SW480 (cell line): ENCODE data around the gene GON7.
"Not testable (repeated sequence)": the region's sequence is repeated elsewhere in the genome, so short reads cannot be mapped to it uniquely, and the experiment has no call there.

Experiments
- DNase-seq: peaks from one replicate; pipeline ENCODE4 v3.0.0-alpha.2; 2016; ENCODE audit warnings: low spot score

Gene GON7, protein sequence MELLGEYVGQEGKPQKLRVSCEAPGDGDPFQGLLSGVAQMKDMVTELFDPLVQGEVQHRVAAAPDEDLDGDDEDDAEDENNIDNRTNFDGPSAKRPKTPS

DNA sequence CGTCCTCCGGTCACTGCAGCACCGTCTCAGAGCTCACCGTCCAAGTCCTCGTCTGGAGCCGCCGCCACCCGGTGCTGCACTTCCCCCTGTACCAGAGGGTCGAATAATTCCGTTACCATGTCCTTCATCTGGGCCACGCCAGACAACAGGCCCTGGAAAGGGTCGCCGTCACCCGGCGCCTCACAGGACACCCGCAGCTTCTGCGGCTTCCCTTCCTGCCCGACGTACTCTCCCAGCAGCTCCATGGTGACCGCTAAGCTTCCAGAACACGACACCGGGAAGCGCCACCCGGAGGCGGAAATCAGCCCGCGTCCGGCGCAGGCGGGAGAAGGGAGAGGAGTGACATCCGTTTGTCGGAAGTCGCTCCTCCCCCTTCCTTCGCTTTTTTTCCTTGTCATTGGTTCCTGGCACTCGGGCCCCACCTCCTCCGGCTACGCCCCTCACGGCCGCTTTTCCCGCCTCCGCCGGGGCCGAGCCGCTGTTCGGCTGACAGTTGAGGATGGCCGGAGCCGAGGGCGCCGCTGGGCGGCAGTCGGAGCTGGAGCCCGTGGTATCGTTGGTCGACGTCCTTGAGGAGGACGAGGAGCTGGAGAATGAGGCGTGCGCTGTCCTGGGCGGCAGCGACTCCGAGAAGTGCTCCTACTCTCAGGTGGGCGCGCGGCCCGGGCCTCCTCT is at the start of gene GON7, which contains the start of gene UBR7:
Gene GON7 (minus strand): TSS at position 273 of the 675 bp plus-strand sequence. CDS start 28 bp downstream, at position 245.
Gene UBR7 (plus strand): TSS at position 464 of the 675 bp plus-strand sequence. CDS start 36 bp downstream, at position 500.
- DNase-seq, result peak; percentile 98

DNA sequence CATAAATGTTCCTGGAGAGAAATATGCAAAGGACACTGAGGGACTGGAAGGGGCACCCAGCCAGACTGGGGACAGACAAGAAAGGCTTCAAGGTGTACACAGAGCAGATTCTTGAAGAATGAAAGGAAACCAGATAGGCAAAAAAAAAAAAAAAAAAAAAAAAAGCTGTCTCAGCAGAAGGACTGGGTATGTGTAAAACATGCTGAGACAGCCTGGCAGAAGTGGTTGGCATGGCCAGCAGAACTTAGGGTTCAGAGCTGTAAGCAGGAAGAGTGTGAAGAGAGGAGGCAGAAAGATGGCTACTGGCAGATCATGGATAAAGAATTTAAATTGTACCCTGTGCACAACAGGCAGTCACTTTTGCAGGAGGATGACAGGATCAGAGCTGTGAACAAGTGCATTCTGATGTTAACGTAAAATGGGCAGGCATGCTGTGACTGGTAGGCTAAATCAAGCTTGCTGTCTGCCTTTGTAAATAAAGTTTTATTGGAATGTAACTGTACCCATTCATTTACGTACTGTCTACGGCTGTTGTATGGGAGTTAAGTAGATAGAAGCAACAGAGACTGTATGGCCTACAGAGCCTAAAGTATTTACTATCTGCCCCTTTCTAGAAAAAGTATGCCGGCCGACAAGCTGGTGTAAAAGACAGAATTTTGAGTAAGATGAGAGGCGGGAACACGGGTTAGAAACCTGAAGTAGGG is 42.4 kb upstream of the GON7 start:
- DNase-seq, result no peak

DNA sequence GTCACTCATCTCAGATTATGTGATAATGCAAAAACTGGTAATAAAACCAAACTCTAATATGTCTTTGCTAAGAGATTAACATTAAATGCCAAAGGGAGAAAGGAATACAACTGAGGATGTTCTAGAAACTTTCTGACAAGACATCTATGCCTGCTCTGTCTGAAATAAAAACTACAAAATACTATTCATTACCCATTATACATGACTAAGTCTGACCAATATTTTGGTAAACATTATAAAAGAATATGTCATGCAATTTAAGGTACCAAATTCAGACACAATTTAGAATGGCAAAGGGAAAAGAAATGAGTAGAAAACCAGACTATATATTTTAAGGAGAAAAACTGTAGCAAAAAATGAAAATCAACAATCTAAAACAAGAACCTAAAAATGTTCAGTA is 39.7 kb upstream of the GON7 start:
- DNase-seq, result no peak

DNA sequence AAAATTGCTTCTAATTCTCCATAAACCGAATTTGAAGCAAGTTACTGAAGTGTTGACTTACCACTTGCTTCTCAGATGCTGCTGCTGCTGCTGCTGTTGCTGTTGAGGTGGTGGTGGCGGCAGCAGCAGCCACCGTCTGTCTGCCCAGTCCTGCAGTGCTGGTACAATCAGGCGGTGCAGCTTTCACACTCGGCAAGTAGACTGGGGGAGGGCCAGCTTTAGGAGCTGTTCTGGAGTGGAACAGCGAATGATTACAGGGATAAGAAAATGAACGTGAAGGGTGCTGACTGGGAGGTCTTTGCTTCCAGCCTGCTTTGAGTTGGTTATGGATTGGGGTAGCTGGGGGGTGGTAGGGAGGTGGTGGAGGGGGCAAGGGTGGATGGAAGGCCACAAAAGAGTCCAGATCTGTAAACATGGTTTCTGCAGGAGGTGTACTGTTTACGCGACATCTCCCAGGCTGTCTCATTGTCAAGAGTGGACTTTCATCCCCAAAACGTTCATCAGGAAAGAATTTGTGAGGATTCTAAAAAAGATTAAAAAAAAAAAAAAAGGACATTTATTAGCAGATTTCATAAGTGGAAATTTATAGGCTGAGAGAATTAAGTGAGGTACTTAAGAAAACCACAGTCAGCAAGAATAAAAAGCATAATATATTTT is 39.0 kb upstream of the GON7 start:
- DNase-seq, result no peak

DNA sequence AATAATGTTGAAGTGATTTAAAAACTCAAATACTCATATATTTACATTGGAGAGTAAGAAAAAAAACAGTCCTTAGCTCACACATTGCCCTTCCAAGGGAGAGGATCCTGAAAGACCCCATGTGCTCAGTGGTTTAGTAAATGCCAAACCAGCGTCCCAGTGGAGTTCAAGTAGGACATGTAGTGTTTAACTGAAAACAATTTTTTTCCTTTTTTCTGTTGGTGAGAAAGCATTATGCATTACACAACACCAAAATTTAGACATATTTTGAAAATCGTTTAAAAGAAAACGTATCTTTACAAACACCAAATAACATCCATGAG is 33.8 kb upstream of the GON7 start:
- DNase-seq, result no peak

DNA sequence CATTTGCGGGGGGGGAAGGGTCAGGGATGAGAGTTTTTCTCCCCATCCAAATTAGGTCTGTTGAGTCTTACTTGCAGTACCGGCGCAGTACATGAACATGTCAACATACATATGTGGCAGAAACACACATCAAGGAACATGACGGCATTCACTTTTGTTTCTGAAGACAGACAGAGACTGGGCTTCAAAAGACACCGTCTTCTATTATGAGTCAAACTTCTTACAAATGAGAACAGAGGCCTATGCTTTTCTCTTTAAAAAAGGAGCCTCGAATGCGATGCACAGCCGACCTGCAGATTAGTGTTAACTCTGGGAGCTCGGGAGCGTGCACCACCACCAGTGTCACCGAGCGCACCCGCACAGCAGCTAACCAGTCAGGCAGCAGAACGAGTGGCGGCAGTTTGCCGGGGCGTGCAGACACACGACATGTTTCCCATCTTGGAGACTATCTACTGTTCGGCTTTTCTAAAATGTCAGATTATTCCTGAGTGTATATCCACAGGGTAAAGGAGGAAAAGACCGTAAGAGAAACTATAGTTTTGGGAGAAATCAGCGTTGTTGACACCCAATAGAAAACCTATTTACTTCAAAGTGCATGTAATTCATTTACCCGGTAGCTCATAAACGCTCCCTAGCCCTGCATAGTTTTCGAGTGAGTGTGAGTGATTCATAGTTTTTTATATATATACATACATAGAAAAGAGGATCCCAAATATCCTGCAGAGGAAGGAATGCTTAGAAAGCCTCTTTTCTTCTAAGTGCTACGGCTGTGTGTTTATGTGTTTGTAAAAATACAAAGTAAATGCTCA is 33.2 kb upstream of the GON7 start:
- DNase-seq, result peak; percentile 35

DNA sequence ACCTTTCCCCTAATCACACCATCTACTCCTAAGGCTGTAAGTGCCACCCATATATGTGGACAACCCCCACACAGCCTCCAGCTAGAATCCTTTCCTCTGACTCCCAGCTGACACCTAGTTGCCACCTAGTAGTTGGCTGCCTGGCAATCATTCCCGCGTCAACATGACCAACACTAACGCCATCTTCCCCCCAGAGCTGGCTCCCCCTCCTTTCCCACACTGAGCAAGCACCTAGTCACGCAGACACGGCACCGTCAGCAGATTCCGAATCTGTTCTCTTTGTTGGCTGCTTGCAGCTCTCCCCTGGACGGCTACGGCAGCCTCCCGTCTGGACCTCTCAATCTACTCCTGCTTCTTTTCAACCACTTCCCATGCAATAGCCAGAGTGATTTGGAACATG is 27.9 kb upstream of the GON7 start:
- DNase-seq, result no peak

DNA sequence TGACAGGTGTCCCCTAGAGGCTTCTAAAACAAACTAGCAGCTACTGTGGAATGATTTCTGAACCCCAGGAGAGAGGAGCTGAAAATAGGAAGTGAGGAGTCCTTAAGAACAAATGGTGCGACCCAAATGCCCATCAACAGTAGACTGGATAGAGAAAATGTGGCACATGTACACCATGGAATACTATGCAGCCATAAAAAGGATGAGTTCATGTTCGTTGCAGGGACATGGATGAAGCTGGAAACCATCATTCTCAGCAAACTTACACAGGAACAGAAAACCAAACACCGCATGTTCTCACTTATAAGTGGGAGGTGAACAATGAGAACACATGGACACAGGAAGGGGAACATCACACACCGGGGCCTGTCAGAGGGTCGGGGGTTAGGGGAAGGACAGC is 26.2 kb upstream of the GON7 start:
- DNase-seq, result not testable (repeated sequence)

DNA sequence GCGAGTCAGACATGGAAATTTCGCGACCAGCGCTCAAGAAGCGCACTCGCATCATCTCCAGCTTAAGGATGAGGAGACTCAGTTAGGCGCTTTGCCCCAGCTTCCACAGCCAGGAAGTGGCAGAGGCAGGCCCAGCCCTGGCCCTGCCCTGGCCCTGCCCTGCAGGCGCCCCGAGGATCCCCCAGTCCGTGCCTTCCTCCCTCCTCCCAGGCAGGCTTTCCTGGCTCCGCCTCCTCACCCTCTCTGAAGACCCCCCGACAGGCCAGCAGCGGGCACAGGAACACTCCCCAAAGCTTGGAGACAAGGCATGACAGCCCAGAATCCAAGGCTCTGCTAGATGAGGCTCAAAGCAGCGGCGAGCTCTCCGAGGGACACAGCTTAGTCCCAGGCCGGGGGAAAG is 25.3 kb upstream of the GON7 start:
- no peak for DNase-seq

DNA sequence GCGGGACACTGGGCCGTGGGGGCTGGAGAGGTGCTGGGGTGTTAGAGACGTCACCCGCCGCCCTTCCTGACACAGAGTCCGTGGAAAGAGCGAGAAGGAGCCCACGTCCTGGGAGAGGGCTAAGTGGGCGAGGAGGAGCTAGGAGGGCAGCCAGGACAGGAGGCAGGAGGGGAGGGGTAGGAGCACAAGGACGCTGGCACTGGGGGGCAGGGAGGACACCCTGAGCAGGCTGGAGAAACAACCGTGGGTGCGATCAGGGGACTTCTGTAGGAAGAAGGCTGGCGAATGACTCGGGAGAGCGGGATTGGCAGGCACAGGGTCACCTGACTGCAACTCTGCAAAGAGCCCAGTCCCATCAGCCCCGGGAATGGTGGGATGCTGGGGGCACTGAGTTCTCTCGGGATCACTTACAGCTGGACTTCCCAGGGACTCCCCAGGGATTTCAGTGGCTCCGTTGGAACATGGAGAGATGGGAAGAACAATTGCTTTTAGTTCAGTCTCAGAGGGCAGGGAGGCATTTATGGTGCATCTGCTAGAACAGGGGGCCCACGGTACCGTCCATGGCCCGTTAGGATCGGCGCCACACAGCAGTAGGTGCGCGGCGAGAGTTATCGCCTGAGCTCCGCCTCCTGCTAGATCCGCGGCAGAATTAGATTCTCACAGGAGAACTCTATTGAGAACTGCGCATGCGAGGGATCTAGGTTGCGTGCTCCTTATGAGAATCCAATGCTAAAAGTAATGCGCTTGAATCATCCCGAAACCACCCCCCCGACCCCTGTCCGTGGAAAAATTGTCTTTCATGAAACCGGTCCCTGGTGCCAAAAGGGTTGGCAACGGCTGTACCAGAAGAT is 24.5 kb upstream of the GON7 start:
- DNase-seq, result no peak

DNA sequence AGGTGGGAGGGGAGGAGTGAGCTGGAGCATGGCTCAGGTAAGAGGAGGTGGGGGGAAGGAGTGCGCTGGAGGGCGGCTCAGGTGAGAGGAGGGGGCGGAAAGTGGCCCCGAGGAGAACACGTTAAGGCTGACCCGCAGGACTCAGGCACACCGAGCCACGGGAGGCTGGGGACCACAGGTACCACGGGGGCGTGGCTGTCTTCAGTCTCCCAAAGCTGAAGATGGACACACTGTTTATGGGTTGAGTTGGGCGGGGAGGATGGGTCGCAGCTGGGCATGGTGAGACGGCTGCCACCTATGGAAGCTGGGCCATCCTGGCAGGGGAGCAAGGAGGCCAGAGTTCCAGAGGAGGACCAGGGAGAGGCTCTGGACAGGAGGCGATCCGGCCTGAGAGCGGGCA is 23.7 kb upstream of the GON7 start:
- DNase-seq, result no peak

DNA sequence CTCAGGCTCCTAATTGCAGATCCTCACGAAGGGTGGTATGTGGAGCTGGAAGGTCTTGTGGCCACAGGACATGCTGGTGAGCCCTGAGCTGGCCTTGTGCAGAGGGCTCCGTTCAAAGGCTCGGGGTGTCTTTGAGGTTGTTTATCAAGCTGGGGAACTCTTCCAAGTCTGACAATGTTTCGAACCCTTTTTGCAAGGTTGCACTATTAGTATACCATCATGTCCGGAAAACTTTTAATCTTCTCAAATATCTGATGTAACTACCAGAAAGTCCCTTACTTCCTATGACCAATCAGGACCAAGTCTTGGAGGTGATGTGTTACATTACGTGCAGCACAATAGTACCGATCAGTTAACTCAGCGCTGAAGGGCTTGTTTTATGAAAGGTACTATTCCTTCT is 21.7 kb upstream of the GON7 start:
- no peak for DNase-seq

DNA sequence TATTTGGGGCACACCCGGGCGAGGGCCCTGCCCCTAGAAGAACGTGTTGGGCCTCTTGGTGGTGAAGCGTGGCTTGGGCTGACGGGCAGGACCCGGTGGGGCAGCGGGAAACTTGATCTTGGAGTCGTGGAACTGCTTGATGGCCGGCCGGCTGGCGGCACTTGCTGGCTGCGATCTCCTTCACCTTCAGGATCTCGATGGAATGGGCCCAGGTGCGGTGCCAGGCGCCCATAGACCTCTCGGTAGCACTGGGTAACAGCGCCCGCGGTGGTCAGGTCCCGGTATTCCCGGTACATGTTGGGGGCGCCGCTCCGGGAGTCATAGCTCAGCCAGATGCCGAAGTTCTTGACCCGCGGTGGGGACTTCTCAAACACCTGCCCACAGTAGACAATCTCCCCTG is 16.7 kb upstream of the GON7 start:
- DNase-seq, result no peak

DNA sequence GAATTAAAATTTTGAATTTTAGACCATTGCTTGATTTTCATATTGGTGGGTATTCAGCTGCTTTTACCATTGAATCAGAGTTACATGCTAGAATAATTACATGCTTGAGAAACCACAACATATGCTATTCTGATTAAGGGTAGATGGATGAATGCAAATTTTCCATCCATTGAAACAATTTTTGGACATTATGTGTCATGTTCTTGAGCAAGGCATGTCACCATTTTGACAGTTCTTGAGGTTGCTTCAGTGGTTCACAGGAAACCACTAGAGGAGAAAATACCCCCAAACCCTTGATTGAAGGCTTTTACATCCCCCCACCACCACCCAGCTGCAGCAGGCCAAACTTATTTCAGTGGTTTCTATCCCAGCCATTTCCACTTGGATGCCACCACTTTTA is 13.6 kb upstream of the GON7 start:
- DNase-seq, result no peak

DNA sequence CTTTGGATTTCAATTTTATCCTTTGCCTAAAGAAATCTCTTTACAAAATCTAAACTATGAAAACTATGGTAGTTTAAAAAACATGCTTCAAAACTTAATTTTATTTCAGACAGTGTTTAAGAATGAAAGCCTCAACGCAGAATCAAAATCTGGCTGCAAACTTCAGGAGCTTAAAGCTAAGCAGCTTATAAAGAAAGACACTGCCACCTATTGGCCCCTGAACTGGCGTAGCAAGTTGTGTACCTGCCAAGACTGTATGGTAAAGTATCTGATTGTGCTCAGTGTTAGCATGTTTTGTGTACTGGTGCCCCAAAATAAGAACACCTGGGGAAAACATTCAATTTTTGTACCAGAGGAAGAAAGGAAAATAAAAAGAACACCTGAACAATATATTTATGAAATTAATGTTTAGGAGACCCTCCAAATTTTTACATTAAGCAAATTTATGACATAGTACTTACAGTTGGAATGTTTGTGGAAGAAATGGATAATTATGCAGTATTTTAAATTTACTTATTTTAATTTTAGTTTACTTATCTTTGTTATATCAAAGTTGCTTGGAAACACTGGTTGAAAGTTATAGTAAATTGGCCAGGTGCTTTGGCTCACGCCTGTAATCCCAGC is 12.3 kb upstream of the GON7 start:
- DNase-seq, result peak; percentile 70

DNA sequence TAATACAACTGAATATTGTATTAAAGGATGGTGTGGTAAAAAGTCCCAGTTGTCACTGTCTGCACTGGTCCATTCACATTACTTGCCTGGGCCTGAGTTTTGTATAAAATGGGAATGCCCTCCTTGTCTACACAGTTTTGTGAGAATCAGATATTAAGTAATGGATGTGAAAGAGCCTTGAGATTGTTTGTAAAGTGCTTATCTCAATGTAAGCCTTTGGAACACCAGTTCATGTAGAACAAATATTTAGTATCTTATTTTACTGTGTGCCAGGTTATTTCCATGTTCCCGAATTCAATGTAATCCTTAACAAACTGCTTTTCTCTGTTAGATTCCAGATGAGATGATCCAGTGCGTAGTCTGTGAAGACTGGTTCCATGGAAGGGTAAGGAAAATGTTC is 7.7 kb upstream of the GON7 start:
- DNase-seq, result no peak

DNA sequence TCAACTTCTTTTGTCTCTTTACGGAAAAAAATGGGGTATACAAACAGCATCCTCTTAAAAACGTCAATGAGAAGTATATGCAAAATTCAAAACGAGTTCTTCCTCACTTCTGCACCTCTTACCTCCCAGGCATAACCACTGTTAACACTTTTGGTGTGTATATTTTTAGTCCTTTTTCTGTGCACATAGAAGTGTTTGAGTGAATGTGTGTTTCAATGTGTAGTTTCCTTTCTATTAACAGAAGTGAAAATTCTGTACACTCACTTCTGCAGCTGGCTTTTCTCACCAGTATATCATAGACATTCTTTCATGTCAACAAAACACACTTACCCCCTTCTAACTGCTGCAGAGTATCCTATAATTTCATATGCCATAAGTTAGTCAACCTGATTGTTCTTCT is 5.6 kb upstream of the GON7 start:
- DNase-seq, result no peak

DNA sequence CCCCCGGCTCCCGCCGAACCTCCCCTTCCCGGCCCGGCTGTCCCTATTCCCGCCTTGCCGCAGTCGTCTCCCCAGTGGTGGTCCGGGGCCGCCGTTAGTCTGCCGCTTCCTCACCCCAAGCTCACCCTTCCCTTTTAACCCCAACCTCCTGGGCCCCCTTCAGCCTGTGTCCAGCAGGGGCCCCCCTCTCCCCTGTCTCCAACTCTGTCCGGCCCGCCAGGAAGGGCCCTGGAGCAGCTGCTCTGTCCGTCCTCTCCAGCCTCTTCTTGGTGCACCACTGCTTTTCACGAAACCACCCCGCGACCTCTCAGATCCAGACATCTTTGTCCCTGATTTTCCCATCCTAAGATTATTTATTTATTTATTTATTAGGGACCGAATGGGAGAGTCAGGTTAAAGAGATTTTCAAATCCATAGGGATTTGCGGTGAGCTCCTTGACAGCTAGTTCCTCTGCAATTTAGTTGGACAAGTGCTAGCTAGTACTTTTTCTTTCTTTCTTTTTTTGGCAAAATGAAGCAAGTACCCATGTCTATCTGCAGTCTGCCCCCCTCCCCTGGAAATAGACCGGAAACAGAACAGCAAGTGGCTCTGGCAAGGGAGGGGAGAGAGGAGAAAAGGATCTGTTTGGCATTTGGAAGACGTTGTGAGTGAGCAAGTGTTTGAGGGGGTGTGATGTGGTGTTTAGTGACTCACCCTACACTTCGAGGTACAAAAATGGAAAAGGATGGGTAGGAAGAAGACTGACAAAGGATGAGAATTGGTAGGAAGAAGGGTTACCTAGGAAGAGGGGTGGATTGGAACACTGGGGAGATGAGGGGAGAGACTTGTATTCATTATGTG is 823 bp upstream of the GON7 start:
- peak; percentile 66 for DNase-seq

DNA sequence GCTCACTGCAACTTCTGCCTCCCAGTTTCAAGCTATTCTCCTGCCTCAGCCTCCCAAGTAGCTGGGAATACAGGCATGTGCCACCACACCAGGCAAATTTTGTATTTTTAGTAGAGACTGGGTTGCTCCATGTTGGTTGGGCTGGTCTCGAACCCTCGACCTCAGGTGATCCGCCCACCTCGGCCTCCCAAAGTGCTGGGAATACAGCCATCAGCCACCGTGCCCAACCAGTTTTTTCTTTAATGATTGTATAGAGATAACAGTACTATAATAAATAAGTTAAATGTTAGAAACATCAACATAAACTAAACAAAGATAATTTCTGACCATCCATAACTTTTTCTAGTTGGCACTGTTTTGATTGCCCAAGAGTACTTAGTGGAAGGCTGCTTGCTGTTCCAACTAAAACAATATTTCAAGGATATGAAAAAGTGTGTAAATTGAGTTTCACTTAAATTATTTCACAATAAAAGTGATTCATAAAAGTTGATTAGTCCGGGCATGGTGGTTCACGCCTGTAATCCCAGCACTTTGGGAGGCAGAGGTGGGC is 5.6 kb downstream of the GON7 start:
- DNase-seq, result no peak

DNA sequence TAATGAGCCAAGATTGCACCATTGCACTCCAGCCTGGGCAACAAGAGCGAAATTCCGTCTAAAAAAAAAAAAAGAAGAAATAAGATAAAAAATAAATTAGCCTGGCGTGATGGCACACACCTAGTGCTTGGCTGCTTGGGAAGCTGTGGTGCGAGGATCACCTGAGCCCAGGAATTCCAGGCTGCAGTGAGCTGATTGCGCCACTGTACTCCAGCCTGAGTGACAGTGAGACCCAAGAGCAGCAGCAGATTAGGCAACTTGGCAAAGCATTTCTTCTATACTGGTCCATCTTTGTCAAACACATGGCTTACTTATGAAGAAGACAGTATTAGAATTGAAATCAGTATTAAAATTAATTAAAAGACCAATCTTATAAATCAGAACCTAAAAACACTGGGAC is 6.3 kb downstream of the GON7 start:
- no peak for DNase-seq
